C4-2B (cell line): ENCODE data around the gene ROGDI.
"Not testable (repeated sequence)": the region's sequence is repeated elsewhere in the genome, so short reads cannot be mapped to it uniquely, and the experiment has no call there.

ENCODE experiments used
- H3K27ac ChIP-seq: fragments of 450-650 bp; 2 replicates; pipeline ENCODE4 v1.5.1; 2017
- CTCF ChIP-seq: fragments of 450-650 bp; conservative IDR thresholded peaks from 2 replicates; pipeline ENCODE4 v1.5.1; 2017; ENCODE audit warnings: mild to moderate bottlenecking
- ZFX ChIP-seq: fragments of 450-650 bp; IDR thresholded peaks from 2 replicates; pipeline ENCODE4 v1.6.1; 2017

The ROGDI gene

GRCh38 chr16:4788910-4789309 lies 13.5 kb downstream of the ROGDI start:
- H3K27ac ChIP-seq, result peak overlapping the region; percentile 14
- TF ChIP-seq ZFX (no peak), CTCF (no peak)

- peak overlapping the region; percentile 14 for H3K27ac ChIP-seq
- TF ChIP-seq ZFX (no peak), CTCF (no peak)
Measured at GRCh38 chr16:4788489-4788889, 13.9 kb downstream of the ROGDI start.

- no peak for TF ChIP-seq CTCF
- no peak for TF ChIP-seq ZFX
- H3K27ac ChIP-seq, result peak within 1 kb of the TSS; percentile 14
Measured at GRCh38 chr16:4787627-4788482, 14.6 kb downstream of the ROGDI start, which contains the start of gene SEPTIN12. TSS of gene SEPTIN12 (minus strand) at chr16:4788345. CDS start at chr16:4787645, 700 bp downstream.

- TF ChIP-seq CTCF, result no peak
- TF ChIP-seq ZFX, result no peak
- peak overlapping the region; percentile 14; the same call in 1 of the 2 replicates for H3K27ac ChIP-seq
Measured at GRCh38 chr16:4787068-4787467, 15.4 kb downstream of the ROGDI start.

GRCh38 chr16:4785758-4786433 lies 16.5 kb downstream of the ROGDI start:
- no peak overlapping the region for H3K27ac ChIP-seq
- TF ChIP-seq ZFX, result no peak
- no peak for TF ChIP-seq CTCF

- H3K27ac ChIP-seq, result not testable (repeated sequence)
Measured at GRCh38 chr16:4784444-4784987, 17.9 kb downstream of the ROGDI start.

- H3K27ac ChIP-seq, result no peak overlapping the region
- TF ChIP-seq ZFX (no peak), CTCF (no peak)
Measured at GRCh38 chr16:4783951-4784336, 18.5 kb downstream of the ROGDI start.
